Hematopoietic multipotent progenitor cell treated with erythropoietin and hydrocortisone succinate and interleukin-3 and kit ligand, for 4 days (in vitro differentiated cells): ENCODE measurements around the gene PAPPA2.

Experiments used
- DNase-seq: peaks from one replicate; pipeline ENCODE4 v3.0.0-alpha.2; 2015

Gene PAPPA2

DNA sequence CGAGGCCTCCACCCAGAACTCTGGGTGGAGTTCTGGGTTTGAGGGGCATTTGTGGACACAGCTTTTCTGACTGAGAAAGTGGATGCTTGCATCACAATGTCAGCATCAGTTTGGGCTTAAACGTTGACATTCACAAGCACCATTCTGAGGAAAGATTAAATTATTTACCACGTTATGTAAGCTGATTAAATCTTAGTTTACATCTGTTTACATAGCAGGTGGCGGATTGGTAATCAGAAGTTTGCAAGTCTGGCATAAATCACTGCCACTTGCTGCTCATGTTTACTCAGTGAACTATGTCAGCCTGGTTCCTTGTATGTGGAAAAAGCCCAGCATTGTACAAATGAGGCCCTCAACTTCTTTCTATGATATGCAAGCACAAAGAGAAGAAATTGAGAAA, 310.1 kb downstream of the PAPPA2 start:
- no peak for DNase-seq

DNA sequence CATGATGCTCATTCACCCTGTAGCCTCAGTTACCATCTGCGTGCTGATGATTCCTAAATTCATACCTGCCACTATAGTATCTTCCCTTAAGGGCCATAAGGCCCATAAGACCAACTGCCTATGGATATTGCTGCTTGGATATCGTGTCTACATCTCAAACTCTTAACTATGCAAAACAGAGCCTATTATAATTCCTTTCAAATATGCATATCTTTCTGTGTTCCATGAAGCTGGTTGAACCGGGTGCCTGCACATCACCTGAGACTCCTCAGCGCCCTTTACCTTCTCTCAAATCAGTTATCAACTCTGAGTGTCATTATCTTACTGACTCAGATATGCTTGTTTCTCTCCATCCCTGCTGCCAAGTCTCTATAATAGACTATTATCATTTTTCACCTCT, 311.2 kb downstream of the PAPPA2 start:
- DNase-seq: no peak

DNA sequence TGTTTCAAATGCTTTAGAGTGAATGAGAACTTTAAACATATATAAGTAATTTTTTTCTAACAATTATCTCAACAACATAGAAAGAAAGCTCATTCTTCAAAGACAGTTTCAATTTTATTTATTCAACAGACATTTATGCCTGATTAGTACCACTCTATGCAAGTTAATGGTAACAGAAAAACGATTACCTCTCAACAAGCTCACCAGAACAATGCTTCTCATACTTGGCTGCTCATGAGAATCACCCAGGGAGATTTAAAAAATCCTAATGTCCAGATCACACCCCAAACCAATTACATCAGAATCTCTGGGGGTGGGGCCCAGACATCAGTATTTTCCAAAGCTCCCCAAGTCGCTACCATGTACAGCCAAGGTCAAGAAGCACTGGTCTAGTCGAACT, 312.4 kb downstream of the PAPPA2 start:
- no peak for DNase-seq

DNA sequence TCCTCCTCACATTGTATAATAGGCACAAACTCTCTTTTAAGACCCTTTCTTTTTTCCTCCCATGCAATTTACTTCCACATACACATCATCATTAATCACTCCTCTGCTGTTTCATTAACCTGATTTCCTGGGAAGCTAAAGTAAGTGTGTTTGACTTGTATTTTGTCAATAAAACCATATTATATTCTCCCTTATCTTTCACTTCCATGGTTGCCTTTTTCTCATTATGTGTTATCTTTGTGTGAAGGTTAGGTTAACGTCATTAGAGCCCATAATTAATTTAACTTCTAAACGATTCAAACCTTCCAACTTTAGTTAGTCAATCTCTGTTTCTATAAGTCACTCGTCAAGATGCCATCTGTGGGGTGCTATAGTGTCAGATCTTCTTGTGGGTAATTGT, 313.0 kb downstream of the PAPPA2 start:
- no peak for DNase-seq

DNA sequence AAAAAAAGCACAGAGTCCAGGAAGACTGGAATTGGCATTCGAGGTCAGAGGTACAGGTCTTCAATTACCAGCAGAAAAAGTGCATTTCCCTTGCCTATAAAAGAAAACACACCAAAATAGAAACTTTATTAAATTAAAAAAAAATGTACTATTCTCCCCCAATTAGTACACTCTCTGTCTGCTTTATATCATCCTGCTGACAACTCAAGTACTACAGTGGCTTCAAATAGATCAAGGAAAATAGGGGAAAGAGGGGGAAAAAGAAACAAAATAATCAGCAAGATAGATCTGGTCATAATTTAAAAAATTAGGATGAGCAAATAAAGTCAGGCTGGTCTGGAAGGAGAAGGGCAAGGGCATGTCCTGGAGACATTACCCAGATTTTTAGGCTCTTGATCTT, 315.1 kb downstream of the PAPPA2 start:
- DNase-seq: no peak

DNA sequence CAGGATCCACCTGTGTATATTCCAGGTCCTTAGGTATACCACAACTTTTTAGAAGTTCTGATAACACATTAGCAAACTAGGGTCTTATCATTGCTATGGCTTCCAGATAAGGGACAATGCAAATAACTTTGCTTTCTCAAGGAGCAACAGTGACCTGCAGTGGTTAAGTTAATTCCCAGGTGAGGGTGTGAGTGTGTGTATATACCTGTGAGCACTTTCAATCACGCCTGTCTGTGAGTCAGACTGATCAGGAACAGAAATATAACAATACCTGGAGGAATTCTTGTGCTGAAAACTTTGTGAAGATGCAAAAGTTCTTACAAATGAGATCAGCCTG, 317.0 kb downstream of the PAPPA2 start:
- no peak for DNase-seq

DNA sequence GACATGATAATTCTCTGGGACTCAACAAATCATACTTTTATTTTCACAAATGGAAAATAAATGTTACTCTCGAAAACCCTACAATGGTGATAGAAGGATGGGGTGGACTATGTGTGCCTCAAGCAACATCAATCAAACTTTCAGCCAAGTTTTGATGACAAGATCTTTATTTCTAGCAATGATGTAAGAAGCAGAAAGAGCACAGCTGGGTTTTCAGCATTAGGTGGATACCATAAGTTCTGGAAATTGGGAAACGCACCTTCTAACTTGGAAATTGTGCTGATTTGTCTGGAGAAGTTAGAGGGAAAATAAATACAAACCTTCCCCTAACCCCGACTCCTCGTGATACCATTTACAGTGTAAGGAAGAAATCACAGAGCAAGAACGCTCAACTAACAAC, 320.3 kb downstream of the PAPPA2 start:
- no peak for DNase-seq

DNA sequence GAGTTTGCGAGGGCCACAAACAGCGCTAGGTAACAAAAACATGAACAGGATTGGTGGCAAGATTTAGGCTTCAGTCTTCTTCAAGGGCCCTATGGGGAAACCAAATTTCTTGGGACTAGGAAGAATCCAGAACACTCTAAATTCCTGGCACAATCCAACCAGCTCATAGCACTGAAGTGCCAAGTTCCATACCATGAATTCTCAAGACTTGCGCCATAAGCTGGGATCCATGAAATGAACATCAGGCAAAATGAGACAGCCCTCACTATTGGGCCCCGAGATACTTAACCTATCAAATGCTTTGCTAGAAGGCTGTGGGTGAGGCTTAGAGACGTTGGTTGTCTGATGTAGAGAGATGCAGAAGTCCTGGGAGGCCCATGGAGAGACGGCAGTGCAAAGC, 322.1 kb downstream of the PAPPA2 start:
- DNase-seq: no peak

DNA sequence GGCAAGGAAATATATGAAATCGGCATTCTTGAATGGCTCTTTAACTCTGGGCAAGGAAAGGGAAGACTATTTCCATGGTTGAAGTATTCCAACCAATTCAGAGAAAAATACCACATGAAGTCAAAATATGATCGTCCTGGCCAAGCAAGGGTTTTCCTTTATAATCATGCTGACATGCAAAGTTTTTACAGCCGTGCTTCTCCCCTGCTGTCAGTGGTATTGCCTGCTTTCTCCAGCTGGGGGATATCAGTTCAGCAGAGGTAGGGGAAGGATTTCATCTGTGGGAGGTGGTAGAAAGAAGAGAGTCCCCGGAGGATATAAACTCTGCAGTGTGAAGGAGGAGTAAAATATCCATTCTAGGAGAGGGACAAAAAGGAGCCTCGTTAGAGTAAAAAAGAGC, 322.8 kb downstream of the PAPPA2 start:
- DNase-seq: no peak

DNA sequence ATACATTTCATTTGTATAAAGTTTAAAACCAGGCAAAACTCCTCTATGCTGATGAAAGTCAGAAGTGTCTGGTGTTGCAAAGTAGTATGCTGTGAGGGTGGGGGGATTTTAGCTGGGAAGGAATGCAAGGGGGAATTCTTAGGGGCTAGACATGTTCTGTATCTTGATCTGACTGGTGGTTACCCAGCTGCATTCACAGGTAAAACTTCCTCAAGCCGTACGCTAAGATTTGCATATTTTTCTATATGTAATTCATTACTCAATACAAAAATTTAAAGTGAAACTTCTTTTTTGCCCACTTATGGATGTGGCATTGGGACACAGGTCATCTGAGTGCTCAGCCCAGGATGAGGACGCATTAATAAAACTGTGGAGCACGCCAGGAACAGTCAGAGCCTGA, 323.3 kb downstream of the PAPPA2 start:
- DNase-seq: no peak

DNA sequence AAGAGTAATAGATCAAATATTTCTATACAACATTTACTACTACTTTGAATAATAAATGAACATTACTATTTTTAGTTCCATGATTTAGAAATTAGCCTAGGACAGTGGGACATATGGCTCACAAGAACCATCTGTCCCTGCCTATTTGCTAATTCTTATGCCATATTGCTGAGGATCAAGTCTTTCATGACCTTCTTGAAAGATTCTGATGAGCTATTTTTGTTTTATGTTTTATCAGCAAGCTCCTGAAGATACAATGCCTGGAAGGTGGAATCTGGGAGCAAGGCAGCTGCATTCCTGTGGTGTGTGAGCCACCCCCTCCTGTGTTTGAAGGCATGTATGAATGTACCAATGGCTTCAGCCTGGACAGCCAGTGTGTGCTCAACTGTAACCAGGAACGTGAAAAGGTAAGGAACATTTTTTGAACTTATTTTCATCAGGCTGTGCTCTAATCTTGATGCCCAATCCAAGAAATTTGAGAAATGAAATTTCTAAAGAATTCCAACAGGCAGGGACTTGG, 326.7 kb downstream of the PAPPA2 start:
- DNase-seq: no peak

DNA sequence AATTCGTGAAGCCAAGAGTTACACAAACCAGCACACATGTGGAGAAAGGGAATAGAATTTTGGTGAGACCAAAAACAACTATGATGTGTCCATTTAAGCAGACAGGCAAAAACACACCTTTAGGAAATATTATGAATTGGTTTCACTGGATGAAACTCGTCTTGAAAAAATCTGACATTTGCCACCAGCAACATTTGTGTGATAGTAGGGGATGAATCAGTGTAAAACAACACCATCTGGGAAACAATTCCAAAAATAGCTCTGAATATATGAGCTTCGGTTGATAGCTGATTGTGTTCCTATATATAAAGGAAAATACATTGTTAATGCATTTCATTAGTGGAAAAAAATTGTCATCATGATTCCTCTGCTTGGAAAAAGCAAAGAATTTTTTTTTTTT, 327.8 kb downstream of the PAPPA2 start:
- no peak for DNase-seq

DNA sequence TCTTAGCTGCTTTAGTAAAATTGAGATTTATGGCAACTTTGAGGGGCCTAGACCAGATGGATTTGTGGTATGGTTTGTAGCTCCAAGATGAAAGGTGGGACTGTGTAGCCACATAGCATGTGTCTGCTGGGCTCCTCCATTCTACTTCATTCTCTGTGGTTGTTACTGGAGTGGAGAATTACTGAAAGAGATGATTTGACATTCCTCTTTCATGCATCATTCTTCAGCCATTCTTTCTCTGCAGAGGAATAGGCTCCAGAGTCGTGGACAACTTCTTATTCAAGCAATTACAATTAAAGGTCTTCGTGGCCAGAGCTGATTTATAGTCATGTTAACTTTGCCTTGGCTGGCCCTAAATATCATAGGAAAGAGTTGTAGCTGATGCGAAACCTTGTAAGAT, 328.9 kb downstream of the PAPPA2 start:
- no peak for DNase-seq

DNA sequence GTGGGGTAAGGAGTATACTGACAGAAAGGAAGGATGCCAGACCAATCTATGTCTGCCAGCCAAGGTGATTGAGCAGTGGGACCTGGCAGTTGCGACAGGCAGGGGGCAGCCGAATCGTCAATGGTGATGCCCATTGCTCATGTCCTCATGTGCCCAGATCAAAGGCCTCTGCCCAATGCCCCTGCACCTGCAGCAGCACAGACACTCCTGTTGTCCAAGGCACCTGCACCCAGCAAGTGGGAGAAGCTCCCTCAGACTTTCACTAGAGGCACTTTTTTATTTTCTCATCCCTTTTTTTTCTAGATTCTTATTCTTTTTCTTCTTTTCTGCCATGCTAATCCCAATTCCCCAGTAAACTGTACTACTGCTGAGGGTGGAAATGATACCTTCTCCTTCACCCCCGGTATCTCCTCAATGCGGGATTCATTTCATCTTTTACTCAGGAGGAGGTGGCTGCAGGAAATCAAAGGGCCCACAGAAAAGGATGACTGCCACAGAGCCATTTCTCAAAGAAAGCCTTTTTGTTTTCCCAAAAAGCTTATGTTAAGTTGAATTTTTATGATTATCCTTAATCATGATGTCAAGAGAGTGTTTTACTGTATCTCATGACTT, 332.0 kb downstream of the PAPPA2 start:
- DNase-seq: no peak

DNA sequence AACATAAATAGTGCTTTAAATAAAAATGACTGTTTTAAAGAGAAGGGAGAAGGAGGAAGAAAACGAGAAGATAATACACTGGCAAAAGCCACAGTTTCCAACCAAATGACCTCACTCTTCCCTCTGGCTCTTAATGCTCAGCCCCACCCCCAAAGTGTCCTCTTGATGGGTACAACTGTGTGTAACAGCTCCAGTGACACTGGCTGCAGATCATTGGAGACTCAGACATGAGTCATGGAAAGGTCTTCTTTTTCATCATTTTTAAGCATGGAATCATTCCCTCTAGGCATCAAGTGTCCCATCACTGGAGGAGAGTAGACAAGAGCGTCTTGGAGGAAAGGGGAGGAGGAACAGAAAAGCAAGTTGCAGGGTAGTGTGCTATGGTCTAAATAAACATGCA, 333.0 kb downstream of the PAPPA2 start:
- no peak for DNase-seq

DNA sequence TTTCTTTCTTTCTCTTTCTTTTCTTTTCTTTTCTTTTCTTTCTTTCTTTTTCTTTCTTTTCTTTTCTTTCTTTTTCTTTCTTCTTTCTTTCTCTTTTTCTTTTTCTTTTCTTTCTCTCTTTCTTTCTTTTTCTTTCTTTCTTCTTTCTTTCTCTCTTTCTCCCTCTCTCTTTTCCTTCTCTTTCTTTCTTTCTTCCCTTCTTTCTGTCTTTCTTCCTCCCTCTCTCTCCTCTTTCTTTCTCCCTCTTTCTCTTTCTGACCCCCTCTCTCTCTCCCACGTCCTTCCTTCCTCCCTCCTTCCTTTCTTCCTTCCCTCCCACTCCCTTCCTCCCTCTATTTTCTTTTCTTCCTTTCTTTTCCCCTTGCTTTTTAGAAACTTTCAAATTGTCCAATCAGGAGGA, 333.6 kb downstream of the PAPPA2 start:
- DNase-seq: no peak

DNA sequence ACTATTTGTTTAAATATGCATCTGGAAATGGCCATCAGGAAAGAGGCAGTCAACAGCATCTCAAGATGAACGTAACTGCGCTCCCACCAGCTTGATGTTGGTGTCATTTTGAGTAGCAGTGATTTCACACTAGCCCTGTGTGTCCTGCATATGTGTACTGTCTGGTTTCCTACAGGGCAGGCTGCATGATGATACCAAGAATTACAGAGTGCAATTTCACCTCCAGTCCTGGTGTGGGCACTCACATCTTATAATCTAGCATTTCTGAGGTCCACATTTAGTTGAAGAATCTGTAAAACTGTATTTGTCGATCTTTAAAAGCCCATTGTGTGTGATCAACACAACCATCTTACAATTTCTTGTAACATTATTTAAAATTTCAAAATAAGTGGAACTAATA, 336.4 kb downstream of the PAPPA2 start:
- no peak for DNase-seq

DNA sequence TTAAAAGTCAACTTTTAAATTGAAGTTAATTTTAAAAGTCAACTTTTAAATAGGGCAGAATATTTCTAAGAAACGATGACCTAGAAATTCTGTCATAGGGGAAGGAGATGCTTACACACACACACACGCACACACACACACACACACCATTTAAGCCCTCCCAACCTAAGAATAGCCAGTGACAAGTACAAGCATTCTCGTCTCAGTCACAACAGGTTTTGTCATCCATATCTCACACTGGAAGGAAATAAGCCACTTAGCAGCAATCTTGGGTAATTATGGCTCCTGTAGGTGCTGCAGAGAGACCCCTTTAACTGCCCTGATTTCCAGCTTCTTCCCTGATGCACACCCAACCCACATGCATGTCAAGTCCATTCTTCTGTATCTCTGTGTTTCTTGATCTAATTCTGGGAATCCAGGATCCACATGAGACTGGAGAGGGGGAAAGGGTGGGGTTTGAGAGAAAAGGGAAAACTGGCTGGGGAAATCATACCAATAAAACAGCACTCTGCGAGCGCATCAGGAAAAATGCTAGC, 338.1 kb downstream of the PAPPA2 start:
- no peak for DNase-seq

DNA sequence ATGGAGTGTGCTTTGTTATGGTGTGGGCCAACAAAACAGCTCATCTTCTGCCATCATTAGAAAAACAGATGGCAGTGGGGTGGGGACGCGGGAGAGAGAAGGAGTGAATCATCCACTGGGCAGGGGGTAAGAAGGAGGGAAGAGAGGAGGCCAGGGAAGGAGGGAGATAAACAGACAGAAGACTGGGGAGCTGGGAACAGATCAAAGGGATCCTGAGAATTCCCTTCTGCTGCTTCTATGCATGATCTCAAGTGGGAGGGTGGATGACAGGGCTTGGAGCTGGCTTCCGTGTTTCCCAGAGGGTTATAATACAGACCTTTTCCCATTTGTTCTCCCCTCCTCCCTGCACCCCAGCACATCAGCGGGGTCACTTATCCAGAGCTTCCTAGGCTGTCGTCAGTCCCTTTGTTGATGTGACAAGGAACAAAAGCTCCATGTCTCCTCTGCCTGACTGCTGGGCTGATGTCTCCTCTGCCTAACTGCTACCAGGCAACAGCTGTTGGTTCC, 338.6 kb downstream of the PAPPA2 start:
- no peak for DNase-seq

DNA sequence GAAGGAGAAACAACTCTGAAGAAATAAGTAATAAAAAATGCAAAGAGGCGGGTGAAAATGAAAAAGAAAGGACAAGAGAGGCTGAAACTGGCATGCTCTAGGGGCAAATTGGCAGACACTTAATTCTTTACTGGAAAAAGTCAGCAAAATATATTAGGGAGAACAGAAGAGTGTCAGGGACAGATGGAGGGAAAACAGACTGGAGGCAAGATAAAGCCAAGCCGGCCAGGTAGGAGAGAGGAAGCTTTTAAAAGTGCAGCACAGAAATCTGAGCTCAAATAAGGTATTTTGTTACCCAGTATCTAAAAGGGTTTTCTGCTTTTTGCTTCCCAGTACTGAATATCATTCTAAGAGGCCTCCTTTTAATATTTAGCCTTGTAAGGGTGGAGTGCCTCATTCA, 339.3 kb downstream of the PAPPA2 start:
- DNase-seq: no peak

DNA sequence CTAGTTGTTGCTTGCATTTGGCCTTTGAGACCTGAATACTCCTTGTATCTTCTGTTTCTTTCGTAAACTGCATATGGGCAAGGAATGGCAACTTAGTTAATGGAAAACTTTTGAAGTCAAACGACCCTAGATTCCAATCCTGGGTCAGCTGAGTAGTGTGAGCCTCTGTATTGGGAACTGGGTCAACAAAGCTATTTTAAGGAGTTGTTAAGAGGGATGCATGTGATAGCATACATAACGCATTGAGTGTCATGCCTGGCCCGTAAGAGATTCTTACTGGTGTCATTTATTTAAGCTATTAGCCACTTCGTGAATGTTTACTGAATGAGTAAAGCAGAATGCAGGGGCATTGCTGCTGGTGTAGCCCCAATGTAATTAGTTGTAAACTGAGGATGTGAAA, 340.1 kb downstream of the PAPPA2 start:
- DNase-seq: no peak

DNA sequence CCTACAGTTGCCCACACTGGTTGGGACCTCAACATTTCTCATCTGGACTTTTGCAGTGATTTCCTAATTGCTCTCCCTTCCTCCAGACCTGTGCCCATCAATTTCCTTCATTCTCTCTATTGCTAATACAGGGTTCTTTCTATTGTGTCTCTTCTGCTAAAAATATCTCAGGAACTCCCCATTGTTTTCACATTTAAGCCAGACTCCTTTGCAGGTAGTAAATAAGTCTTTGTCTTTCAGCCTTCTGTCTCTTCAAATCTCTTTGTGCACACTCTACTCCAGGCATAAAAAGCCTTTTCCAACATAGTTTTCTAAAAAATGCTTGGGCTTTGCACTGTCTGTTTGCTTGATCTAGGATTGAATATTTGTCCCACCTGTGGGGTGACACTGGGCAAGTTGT, 340.6 kb downstream of the PAPPA2 start:
- no peak for DNase-seq

DNA sequence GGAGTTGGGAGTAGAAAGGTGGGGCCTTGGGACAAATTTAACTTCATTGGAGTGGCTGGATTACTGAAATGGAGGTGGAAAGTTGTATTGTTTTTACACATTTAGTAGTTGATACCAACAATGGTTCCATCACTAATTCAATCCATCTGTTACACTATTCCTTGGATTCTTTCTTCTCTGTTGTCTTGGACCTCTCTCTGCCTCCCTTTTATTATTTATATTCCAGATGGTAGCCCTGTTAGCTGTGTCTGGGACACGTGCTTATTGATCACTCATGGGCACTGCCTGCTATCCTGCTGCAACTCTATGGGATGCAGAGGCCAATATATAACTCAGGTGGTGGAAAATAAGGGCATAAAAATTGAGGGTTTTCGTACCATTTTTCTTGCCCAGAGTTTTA, 346.3 kb downstream of the PAPPA2 start:
- DNase-seq: no peak

DNA sequence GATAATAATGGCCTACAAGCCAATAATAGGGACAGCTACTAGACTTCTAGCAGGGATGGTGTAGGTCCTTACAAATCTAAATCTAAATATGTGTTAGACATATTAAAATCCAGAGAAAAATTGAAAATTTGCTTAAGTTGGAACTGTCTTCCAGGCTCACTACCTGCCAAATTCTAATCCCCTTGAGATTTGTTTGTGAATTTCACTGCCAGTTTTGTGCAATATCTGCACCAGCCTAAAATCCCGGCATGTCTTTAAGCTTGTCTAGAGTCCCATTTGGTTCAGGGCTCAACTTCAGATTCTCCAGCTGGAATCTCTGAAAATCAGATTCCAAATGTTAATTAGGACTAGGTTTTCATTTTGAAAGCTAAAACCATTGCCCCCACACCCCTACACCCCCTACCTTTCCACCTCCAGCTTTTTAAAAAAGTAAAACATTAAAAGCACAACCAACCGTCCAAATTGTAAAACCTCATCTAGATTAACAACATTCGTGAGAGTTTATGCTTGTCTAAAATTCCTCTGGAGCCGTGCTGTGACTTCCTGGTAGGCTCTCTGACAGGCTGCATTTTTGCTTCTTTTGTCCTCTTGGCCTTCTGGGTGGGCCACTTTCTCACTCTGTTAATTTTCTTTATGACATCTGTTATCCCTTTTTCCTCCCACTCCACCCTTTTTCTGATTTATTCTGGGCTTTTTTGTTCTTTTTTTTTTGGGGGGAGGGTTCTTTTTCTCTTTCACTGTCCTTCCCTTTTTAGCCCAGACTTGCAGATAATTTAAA, 348.7 kb downstream of the PAPPA2 start:
- no peak for DNase-seq

DNA sequence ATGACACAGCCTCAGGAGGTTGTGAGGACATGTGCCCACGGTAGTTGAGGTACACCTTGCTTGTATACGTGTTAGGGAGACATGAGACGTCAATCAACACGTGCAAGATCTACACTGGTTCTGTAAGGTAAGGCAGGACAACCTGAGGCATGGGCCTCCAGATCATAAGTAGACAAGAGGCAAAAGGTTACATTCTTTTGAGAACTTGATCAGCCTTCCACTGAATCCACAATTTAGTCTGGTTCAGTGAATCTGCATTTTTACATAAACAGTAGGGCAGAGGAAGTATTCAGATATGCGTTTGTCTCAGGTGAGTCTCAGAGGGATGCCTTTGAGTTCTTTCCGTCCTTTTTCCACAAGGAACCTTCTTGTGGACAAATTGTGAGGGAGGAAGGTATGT, 352.6 kb downstream of the PAPPA2 start:
- DNase-seq: no peak
